GM03348 (cell line): ENCODE measurements around the gene VWA5B1.
A peak's percentile ranks its signal among the peaks of the same experiment; 100 is the strongest.

ENCODE experiments used
- DNase-seq: peaks from one replicate; pipeline ENCODE4 v3.0.0; 2012; ENCODE audit warnings: low spot score

The VWA5B1 gene

GRCh38 chr1:20386323-20387081 is 95.8 kb downstream of the VWA5B1 start:
- DNase-seq: no peak

GRCh38 chr1:20389571-20389970 is 98.9 kb downstream of the VWA5B1 start:
- DNase-seq: no peak

GRCh38 chr1:20390589-20391331 is 100.1 kb downstream of the VWA5B1 start:
- no peak for DNase-seq

- DNase-seq: no peak
These were observed 104.6 kb downstream of the VWA5B1 start for GRCh38 chr1:20395255-20395654.

- DNase-seq: no peak
These were observed 108.1 kb downstream of the VWA5B1 start for GRCh38 chr1:20398744-20399143.

GRCh38 chr1:20399196-20399595 is 108.5 kb downstream of the VWA5B1 start:
- no peak for DNase-seq

- no peak for DNase-seq
These were observed 109.0 kb downstream of the VWA5B1 start for GRCh38 chr1:20399606-20400180.

GRCh38 chr1:20400341-20401177 is 109.9 kb downstream of the VWA5B1 start:
- peak; percentile 21 for DNase-seq

GRCh38 chr1:20401405-20402010 is 110.8 kb downstream of the VWA5B1 start:
- no peak for DNase-seq

GRCh38 chr1:20402585-20403422 is 112.1 kb downstream of the VWA5B1 start:
- no peak for DNase-seq

- DNase-seq: no peak
These were observed 112.9 kb downstream of the VWA5B1 start for GRCh38 chr1:20403423-20404145.

GRCh38 chr1:20404466-20404865 is 113.8 kb downstream of the VWA5B1 start:
- DNase-seq: no peak
